GM18870 (cell line): ENCODE data around the gene C6orf163.

Experiments
- ATAC-seq: cut with Tn5 transposase; IDR thresholded peaks from one replicate; pipeline ENCODE4 v1.9.1; 2021; ENCODE audit warnings: moderate library complexity; ENCODE audit not compliant: unreplicated experiment

C6orf163 gene

DNA sequence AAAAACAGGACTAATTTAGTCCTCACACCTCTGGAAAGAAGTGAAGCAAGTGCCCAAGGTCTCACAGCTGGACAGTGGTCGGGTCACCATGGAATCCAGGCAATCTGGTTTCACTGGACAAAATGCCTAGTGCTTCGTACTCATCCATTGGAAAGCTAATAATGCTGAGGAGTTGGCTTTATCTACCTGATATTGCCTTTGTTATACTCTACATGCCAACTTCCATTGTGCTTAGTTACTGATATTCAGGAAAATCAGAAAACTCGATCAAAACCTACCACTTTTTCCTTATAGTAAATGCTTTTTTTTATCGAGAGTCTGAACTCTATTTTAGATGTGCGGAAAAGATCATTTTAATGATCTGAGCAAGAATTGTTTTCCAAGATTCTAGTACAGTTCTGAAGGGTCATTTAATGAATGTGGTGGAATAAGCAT, 64.1 kb downstream of the C6orf163 start:
- ATAC-seq = peak; percentile 9
